GM18867 (cell line): ENCODE measurements around the gene AMT.
"Not testable (repeated sequence)": the region's sequence is repeated elsewhere in the genome, so short reads cannot be mapped to it uniquely, and the experiment has no call there.

Source experiments
- ATAC-seq: cut with Tn5 transposase; IDR thresholded peaks from one replicate; pipeline ENCODE4 v1.9.1; 2021; ENCODE audit warnings: mild to moderate bottlenecking, moderate library complexity; ENCODE audit not compliant: unreplicated experiment

Gene AMT

GRCh38 chr3:49391310-49391709, 31.0 kb downstream of the AMT start:
- not testable (repeated sequence) for ATAC-seq

- no peak for ATAC-seq
Measured at GRCh38 chr3:49389297-49389696, 33.0 kb downstream of the AMT start.

DNA sequence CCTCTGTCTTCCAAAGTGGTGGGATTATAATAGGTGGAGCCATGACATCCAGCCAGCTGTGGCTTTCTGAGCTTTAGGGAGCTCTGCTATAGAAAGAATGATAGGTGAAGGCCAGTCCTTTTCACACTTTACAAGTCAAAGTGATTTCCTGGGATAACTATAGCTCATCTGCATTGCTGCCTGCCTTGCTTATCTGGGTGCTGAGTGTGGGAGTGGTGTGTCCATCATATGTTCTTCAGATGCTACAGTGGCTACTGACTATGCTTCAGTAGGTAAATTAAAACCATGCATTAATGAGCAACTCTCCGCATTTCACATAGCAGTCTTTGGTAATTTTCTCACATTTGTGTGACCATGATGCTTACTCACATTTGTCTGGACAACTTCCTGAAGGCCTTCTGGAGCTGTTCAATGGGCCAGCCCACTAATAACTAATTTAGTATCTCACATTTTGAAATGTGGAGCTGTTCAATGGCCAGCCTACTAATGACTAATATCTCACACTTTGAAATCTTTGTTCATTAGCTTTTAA, 33.9 kb downstream of the AMT start:
- no peak for ATAC-seq

DNA sequence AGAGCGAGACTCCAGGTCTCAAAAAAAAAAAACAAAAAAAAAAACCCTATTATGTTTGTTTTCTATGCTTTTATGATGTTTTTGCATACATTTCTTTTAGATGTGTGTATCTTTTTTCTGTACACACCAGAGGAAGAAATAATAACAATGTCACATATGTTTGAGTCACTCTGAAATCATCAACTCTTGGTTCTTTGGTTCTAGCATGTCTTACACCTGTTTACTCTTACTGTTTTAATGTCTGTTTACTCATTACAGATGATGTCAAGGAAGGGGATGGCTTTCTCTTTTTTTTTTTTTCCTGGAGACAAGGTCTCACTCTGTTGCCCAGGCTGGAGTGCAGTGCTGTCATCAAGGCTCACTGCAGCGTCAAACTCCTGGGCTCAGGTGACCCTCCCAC, 34.6 kb downstream of the AMT start:
- no peak for ATAC-seq

DNA sequence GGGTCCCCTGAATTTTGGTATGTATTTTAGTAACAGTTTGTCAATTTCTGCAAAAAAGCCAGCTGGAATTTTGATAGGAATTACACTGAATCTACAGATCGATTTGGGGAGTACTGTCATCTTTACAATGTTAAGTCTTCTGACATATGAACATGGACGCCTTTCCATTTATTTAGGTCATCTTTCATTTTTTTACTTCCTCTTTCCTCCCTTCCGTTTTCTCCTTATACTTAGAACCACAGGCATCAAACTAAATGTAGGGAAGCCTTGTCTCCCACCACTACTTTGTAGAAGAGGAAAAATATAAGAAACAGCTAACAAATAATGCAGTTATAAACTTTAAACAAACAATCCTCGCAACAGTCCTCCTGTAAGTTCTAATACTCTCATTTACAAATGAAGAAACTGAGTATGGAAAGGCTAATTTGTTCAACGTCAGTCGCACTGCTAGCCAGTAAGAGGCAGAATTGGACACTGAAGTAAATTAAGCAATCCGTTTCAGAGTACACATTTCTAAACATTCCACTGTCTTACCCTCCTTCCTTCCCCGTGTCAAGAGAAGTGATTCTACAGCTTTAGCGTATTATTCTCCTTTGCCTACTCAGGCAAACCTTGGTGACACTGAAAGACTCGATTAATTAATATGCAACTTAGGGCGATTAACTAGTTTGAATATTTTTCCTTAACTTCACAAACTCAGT, 36.1 kb downstream of the AMT start:
- no peak for ATAC-seq

GRCh38 chr3:49385617-49386016, 36.7 kb downstream of the AMT start:
- ATAC-seq: no peak

DNA sequence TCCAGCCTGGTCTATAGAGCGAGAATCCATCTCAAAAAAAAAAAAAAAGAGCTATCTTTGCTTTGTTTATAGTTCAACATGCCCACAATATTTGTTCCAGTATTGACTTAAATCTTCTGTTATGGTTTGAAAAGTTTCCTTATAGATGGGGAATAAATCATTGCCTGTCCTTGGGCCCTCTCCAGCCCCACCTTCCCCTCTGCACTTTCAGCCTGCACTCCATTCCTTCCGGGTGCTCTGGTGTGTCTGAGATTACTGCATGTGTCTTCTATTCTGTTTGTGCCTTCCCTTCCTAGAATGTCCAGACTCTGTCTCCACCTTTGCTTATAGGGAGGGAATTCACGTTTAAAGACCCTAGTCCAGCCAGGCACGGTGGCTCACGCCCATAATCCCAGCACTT, 38.9 kb downstream of the AMT start:
- ATAC-seq: no peak

- ATAC-seq: no peak
Measured at GRCh38 chr3:49378249-49378895, 43.9 kb downstream of the AMT start.

DNA sequence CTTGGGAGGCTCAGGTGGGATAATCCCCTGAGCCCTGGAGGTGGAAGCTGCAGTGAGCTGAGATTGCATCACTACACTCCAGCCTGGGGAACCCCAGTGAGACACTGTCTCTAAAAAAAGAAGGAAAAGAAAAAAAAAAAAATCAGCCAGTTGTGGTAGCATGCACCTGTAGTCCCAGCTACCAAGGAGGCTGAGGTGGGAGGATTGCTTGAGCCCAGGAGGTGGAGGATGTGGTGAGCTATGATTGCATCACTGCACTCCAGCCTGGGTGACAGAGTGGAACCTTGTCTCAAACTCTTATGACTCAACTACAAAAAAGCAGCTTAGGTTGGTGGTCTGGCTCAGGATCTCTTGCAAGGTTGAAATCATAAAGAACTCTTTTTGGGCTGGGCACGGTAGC, 44.8 kb downstream of the AMT start:
- no peak for ATAC-seq

DNA sequence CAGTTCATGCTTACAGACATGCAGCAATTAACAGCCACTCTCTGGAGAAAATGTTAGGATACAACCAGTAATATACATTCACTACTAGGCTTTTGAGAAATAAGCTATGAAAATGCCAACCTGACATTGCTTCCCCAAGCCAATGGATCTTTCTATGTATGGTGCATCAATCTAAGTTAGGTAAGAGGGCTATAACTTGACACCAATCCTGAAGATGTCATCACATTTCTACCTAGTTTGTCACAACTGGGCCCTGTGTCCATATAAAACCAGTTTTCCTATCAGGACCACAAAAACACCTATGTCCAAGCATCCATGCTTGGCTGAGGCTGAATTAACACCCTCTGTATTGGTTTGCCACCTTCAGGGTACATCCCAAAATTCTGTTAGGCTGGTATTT, 50.3 kb downstream of the AMT start:
- ATAC-seq: no peak

DNA sequence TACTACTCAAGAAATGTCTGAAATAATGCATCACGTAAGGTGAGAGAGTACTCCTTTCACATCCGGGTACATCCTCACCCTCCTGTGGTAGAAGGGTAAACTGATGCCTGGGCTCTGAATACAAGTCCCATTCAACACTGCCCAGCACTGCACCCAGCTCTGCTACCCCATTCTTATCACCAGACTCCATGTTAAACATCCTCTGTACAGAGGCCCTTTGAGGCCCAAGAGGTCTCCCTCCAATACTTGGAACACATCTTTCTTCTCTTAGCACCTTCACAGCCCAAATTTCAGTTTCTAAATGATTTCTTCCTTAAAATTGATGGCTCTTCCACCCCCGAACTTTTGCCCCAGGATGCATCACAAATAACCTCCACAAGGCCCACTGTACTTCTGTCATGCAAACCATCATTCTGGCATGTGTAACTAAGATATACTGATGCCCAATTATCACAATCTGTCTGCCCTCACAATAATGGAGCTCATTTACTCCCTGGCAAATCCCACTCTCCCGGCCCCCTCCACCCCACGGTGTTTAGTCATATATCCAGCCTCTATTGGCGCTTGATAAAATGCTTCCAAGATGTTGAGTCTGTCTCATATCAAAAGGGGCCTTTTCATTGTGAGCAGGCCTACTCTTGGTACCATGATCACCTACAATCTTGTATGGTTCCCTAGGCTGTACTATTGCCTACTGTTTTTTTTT, 51.5 kb downstream of the AMT start:
- ATAC-seq: no peak
